Keratinocyte (primary cell): ENCODE measurements around the gene STAC.

Source experiments
- CTCF ChIP-seq, 3 experiments: IDR thresholded peaks in 1 of 3; conservative IDR thresholded peaks in 1 of 3; optimal IDR thresholded peaks in 1 of 3; 2 replicates in 2 of 3; 3 replicates in 1 of 3; pipeline versions ENCODE3 to v1.5.1; 2011; ENCODE audit warnings: low read length in 3 of 3, mild to moderate bottlenecking in 3 of 3, moderate library complexity in 2 of 3, control low read depth in 1 of 3, inconsistent platforms in 1 of 3; ENCODE audit not compliant: insufficient read depth in 2 of 3; ENCODE audit errors: extremely low read depth in 1 of 3
- EZH2 ChIP-seq: IDR thresholded peaks from one replicate; pipeline ENCODE4 v1.6.1; 2012; ENCODE audit warnings: inconsistent platforms, mild to moderate bottlenecking, low read length, moderate library complexity

- TF ChIP-seq CTCF (optimal IDR thresholded peaks at IDR 0.05 in 1 of 3, IDR thresholded peaks at IDR 0.05 in 1 of 3, conservative IDR thresholded peaks at IDR 0.05 in 1 of 3; ENCODE audit: extremely low read depth in 1 of 3, insufficient read depth in 2 of 3, low read length in 3 of 3) (no peak), EZH2 (no peak)
Measured at GRCh38 chr3:36373666-36374065, 6.6 kb upstream of the STAC start.
